Left ventricle myocardium superior (tissue), 1 donor: ENCODE data around the gene APOBEC4. TPM values are rescaled to one million over a fixed set of nuclear protein-coding genes. Genes with fewer than 3 reads are reported as not detected.

Experiments used
- ATAC-seq: fragments of 200-7000 bp; cut with Tn5 transposase; one replicate; pipeline ENCODE4 v1.9.1; 2020; ENCODE audit warnings: mild to moderate bottlenecking, moderate library complexity
- DNase-seq: peaks from one replicate; pipeline ENCODE4 v3.0.0-alpha.2; 2020
- intact Hi-C: fragments of 100-400 bp; cut with micrococcal nuclease; formaldehyde crosslinking; loops from one replicate; pipeline ENCODE4 v1.11.0; 2022
- total RNA-seq: library from RNA; stranded (reverse); fragmentation: NEBNext Ultra II Directional; extraction: Animal tissue kit (Norgen Biotek cat#: 25700); gene quantifications from one replicate; pipeline ENCODE4 v1.2.1, GENCODE V29; 2021
- donor health status: DM: no; HTN: yes; CAD: no; lungs with severe emphysema.

Gene APOBEC4
- total RNA-seq, 1 donor from 2014 or later: not detected

GRCh38 chr1:183609759-183610452 is 43.2 kb downstream of the APOBEC4 start:
- intact Hi-C loops: no loop called here
- ATAC-seq: peak; percentile 72
- no peak for DNase-seq

- intact Hi-C loops: no loop called here
- ATAC-seq (peak; percentile 90), DNase-seq (peak; percentile 74)
Observed at GRCh38 chr1:183609313-183609712, 43.8 kb downstream of the APOBEC4 start.

GRCh38 chr1:183607322-183607980 is 45.7 kb downstream of the APOBEC4 start:
- intact Hi-C loops: no loop called here
- ATAC-seq (no peak), DNase-seq (no peak)

GRCh38 chr1:183605904-183606303 is 47.2 kb downstream of the APOBEC4 start:
- intact Hi-C loops: no loop called here
- no peak for DNase-seq
- ATAC-seq: no peak

- ATAC-seq (peak; percentile 28), DNase-seq (no peak)
- intact Hi-C loops: no loop called here
Observed at GRCh38 chr1:183604815-183605214, 48.3 kb downstream of the APOBEC4 start.

GRCh38 chr1:183604038-183604808 is 48.9 kb downstream of the APOBEC4 start:
- ATAC-seq (peak; percentile 18), DNase-seq (no peak)
- intact Hi-C loops: no loop called here

- intact Hi-C loops: no loop called here
- no peak for DNase-seq
- no peak for ATAC-seq
Observed at GRCh38 chr1:183602510-183602909, 50.6 kb downstream of the APOBEC4 start.

GRCh38 chr1:183600634-183601033 is 52.5 kb downstream of the APOBEC4 start:
- DNase-seq (no peak), ATAC-seq (no peak)
- intact Hi-C loops: no loop called here

- DNase-seq (no peak), ATAC-seq (peak; percentile 82)
- intact Hi-C loops: no loop called here
Observed at GRCh38 chr1:183600136-183600535, 53.0 kb downstream of the APOBEC4 start.

GRCh38 chr1:183598386-183598785 is 54.7 kb downstream of the APOBEC4 start:
- ATAC-seq (peak; percentile 23), DNase-seq (no peak)
- intact Hi-C loops: no loop called here

GRCh38 chr1:183597656-183598347 is 55.3 kb downstream of the APOBEC4 start:
- ATAC-seq (no peak), DNase-seq (no peak)
- intact Hi-C loops: no loop called here

GRCh38 chr1:183596500-183596899 is 56.6 kb downstream of the APOBEC4 start:
- no peak for ATAC-seq
- intact Hi-C loops: no loop called here
- no peak for DNase-seq

Other genes with a start within 250 kb of the APOBEC4 start
- gene NMNAT2, start 234.9 kb downstream of the APOBEC4 start, total RNA-seq: 1.2 TPM
- gene SMG7, start 180.8 kb downstream of the APOBEC4 start, total RNA-seq: 49.4 TPM
- 5.8 TPM for gene NCF2, start 62.9 kb downstream of the APOBEC4 start, total RNA-seq
- 36.4 TPM for gene ARPC5, start 17.5 kb downstream of the APOBEC4 start, total RNA-seq
- gene RGL1, start 151.8 kb upstream of the APOBEC4 start, total RNA-seq: 18.5 TPM